ENCODE results near the gene RAD51B. TPM values are rescaled to one million over a fixed set of nuclear protein-coding genes. Genes with fewer than 3 reads are reported as not detected.
"Not testable (repeated sequence)": the region's sequence is repeated elsewhere in the genome, so short reads cannot be mapped to it uniquely, and the experiment has no call there.

Gene RAD51B
- total RNA-seq, 3 donors from 2014 or later: 10.6 to 77.6 (median 33.8) TPM

DNA sequence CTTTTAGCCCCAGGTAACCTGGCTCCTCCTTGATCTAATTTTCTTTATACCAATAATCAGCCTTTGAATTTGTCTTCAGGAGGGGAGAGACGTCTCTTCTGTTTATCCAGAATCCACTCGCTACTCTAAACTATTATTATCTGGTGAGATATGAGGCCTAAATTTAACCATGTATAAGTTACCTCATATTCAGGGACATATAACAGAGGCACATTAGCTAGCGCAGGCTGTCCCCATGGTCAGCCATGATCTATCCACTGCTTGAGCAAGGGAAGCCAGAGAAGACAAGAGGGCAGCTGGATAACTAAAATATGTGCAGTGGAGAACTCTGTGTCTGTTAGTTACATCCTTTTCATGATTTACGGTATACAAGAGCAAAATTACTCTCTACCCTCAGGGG lies 481.0 kb downstream of the RAD51B start:
- no peak for DNase-seq (ENCODE audit: low spot score in 2 of 2)
- no peak overlapping the region for H3K27ac ChIP-seq
- TF ChIP-seq POLR2A (IDR thresholded peaks at IDR 0.05) (no peak), POLR2AphosphoS5 (IDR thresholded peaks at IDR 0.05) (no peak)
- TF ChIP-seq, protein P1, sequence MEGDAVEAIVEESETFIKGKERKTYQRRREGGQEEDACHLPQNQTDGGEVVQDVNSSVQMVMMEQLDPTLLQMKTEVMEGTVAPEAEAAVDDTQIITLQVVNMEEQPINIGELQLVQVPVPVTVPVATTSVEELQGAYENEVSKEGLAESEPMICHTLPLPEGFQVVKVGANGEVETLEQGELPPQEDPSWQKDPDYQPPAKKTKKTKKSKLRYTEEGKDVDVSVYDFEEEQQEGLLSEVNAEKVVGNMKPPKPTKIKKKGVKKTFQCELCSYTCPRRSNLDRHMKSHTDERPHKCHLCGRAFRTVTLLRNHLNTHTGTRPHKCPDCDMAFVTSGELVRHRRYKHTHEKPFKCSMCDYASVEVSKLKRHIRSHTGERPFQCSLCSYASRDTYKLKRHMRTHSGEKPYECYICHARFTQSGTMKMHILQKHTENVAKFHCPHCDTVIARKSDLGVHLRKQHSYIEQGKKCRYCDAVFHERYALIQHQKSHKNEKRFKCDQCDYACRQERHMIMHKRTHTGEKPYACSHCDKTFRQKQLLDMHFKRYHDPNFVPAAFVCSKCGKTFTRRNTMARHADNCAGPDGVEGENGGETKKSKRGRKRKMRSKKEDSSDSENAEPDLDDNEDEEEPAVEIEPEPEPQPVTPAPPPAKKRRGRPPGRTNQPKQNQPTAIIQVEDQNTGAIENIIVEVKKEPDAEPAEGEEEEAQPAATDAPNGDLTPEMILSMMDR (IDR thresholded peaks at IDR 0.05): no peak
- no peak overlapping the region for H3K4me3 ChIP-seq
- no peaks in the 10 kb centered on the region for H3K36me3 ChIP-seq
- intact Hi-C loops (cut with DNase I; ENCODE audit: low total_unique reads): no loop called here
- no peaks in the 10 kb centered on the region for H3K9me3 ChIP-seq
- no peaks in the 10 kb centered on the region for H3K27me3 ChIP-seq
- H3K4me1 ChIP-seq: no peaks in the 10 kb centered on the region

DNA sequence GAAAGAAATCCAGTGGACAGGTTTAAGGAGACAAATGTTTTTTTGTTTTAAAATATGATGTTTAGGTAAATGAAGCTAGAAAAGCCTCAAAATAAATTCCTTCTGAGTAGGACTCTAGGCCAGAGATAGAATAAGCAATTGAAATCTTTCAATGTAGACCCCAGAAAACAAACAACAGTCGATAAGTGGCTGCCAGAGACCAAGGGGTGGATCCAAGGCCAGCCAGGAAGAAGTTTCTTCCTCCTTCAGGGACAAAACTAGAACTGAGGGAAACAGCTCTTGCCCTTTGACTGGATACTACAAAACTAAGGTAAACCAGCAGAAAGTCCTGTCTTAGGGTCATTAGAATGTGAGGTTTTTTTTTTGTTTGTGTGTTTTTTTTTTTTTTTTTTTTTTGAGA lies 481.6 kb downstream of the RAD51B start:
- Histone ChIP-seq H3K27ac (no peak overlapping the region), H3K36me3 (no peaks in the 10 kb centered on the region), H3K27me3 (no peaks in the 10 kb centered on the region), H3K4me1 (no peaks in the 10 kb centered on the region), H3K4me3 (no peak overlapping the region), H3K9me3 (no peaks in the 10 kb centered on the region)
- no peak for DNase-seq (ENCODE audit: low spot score in 2 of 2)
- intact Hi-C loops (cut with DNase I; ENCODE audit: low total_unique reads): no loop called here
- TF ChIP-seq, protein P1 (IDR thresholded peaks at IDR 0.05): no peak
- TF ChIP-seq POLR2A (IDR thresholded peaks at IDR 0.05) (no peak), POLR2AphosphoS5 (IDR thresholded peaks at IDR 0.05) (no peak)

DNA sequence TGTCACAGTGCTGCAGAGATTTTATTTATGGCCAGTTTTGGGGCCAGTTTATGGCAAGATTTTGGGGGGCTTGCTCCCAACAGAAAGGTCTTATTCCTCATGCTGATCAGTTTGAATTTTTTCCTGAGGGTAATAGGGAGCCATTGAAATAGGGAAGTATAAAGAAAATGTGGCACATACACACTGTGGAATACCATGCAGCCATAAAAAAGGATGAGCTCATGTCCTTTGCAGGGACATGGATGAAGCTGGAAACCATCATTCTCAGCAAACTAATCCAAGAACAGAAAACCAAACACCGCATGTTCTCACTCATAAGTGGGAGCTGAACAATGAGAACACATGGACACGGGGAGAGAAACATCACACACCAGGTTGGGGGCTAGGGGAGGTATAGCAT lies 483.4 kb downstream of the RAD51B start:
- H3K36me3 ChIP-seq; H3K27me3 ChIP-seq; H3K27ac ChIP-seq; DNase-seq (ENCODE audit: low spot score in 2 of 2); H3K9me3 ChIP-seq; intact Hi-C loops (cut with DNase I; ENCODE audit: low total_unique reads); H3K4me3 ChIP-seq; H3K4me1 ChIP-seq: not testable (repeated sequence)

DNA sequence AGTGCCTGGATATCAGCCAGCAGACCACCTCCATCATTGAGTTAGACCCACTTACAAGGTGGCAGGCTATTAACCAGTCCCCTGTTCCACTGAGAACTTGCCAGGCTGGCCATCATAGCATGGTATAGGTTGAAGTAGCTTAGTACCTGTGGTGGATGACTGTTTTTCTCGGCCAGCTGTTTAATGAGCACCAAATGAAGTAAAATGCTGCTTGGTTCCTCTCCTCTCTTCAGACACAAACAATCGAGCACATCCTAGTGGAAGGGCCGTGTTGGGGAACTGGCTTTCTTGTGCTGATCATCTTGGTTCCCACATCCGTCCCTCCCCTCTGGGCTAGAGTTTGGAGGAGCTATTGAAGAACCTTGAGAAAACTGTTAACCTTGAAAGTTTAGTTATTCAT lies 486.2 kb downstream of the RAD51B start:
- Histone ChIP-seq H3K27me3 (no peaks in the 10 kb centered on the region), H3K9me3 (no peaks in the 10 kb centered on the region), H3K36me3 (no peaks in the 10 kb centered on the region), H3K4me3 (no peak overlapping the region), H3K4me1 (peaks cover 4 to 15% of the 10 kb centered on the region in 2 donors), H3K27ac (peak overlapping the region in 1 of 2 donors; percentile 80)
- TF ChIP-seq, protein P1 (IDR thresholded peaks at IDR 0.05): no peak
- TF ChIP-seq POLR2AphosphoS5 (IDR thresholded peaks at IDR 0.05) (no peak), POLR2A (IDR thresholded peaks at IDR 0.05) (no peak)
- intact Hi-C loops (cut with DNase I; ENCODE audit: low total_unique reads): no loop called here
- DNase-seq (ENCODE audit: low spot score in 2 of 2): no peak

DNA sequence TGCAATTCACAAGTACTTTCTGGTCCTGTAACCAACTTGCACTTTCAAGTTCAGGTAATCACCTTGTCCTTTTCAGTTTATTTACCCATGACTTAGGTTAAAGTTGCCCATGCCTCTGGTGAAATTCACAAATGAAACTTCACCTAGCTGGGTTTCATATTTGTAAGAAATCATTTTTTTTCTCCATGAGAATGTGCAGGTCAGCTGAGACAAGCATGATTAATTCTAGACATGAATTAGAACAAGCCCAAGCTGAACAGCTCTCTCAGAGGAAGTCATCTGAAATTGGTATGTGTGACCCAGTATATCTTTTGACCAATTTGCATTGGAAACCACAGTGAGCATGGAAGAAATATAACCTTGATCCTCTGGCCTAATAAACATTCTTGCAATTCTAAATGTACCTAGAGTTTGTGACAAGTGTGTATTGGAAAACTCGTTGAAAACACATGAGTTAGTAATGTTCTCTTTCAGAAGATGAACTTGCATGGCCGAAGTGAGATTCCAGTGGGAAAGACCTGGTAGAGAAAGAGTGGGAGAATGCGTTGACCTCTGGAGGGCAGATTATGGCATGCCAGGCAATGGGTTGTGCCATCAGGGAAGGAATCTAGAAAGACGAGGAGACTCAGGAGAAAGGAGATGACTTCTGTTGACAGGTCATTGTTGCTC lies 486.8 kb downstream of the RAD51B start:
- no peaks in the 10 kb centered on the region for H3K36me3 ChIP-seq
- H3K4me1 ChIP-seq: peaks cover 4 to 15% of the 10 kb centered on the region in 2 donors
- no peak overlapping the region for H3K4me3 ChIP-seq
- intact Hi-C loops (cut with DNase I; ENCODE audit: low total_unique reads): no loop called here
- TF ChIP-seq, protein P1 (IDR thresholded peaks at IDR 0.05): no peak
- no peak for TF ChIP-seq POLR2AphosphoS5 (IDR thresholded peaks at IDR 0.05)
- no peak for TF ChIP-seq POLR2A (IDR thresholded peaks at IDR 0.05)
- no peaks in the 10 kb centered on the region for H3K27me3 ChIP-seq
- no peaks in the 10 kb centered on the region for H3K9me3 ChIP-seq
- H3K27ac ChIP-seq: peak overlapping the region; percentile 67 to 80
- no peak for DNase-seq (ENCODE audit: low spot score in 2 of 2)
